ENCODE data around the gene CEP170B.
"Not testable (repeated sequence)": the region's sequence is repeated elsewhere in the genome, so short reads cannot be mapped to it uniquely, and the experiment has no call there.

CEP170B gene

GRCh38 chr14:104843442-104844305 is 21.4 kb upstream of the CEP170B start:
- in situ Hi-C loops (cut with HindIII; ENCODE audit: low sequenced_read_pairs) = no loop called here

GRCh38 chr14:104844306-104845032 is 20.6 kb upstream of the CEP170B start:
- in situ Hi-C loops (cut with HindIII; ENCODE audit: low sequenced_read_pairs) = no loop called here

DNA sequence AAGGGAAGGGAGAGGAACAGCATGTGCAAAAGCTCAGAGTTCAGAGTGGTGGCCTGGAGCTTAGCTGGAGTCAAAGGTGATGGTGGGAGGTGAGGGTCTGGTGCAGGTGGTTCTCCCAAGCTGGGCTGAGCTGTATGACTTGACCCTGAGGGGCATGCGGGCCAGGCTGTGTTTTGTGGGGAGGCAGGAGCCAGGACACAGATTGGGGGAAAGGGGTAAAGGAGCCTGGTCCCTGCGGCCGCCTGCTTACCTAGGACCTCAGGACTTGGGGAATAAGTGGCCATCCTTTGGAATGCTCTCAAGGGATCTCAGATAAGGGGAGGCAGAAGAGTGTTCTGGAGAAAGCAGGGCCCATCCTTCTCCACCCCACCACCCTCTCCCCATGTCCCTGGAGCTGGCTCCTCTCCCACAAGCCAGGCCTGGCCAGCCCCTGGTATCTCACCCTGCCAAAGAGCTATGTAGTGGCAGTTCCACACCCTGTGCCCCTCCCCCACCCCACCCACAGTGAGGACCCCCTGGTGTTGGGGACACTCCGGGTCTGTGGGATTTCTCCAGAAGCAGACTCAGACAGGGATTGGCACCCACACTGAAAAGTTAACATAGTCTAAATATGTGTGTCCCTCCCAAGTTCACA is 19.9 kb upstream of the CEP170B start:
- in situ Hi-C loops (cut with HindIII; ENCODE audit: low sequenced_read_pairs) = no loop called here

DNA sequence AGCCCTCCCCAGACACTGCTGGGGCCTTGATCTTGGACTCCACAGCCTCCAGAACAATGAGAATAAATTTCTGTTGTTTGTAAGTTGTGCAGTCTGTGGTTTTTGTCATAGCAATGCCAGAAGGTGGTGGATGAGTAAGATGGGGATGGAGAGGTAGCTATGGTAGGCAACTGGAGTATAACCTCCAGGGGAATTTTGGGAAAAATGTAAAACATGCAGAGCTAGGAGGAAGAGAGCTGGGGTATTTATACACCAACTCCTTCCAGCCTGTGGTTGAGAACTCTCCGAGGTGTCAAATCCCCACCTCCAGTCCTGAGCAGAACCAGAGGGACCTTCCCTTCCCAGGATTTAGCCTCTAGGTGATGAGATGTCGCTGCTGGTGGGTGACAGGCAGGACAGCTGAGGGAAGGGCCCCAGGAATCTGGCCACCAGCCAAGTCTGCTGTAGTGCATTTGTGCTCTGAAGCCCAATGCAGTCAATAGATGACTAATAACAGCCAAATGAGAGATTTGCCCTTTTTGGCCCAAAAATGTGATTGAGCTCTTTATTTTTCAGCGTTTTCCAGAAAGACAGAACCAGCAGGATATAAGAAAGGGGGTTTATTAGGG is 19.1 kb upstream of the CEP170B start:
- in situ Hi-C loops (cut with HindIII; ENCODE audit: low sequenced_read_pairs) = no loop called here

DNA sequence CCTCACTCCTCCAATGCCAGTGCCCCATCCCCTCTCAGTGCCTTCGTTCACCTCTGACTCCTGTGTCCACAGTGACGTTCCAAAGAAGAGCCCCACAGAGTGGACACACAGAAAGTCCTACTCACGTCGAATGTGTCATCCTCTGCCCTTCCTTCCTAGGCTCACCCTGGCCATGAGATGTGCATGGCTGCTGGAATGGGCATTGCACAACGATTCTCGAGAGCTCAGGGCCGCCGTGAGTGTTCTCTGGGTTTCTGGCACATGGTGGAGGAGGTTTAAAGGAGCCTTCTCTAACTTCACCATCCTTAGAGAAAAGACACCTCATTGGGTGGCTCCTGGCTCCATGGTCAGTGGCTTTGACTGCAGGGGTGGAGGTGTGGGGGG is 12.8 kb upstream of the CEP170B start:
- in situ Hi-C loops (cut with HindIII; ENCODE audit: low sequenced_read_pairs) = no loop called here

DNA sequence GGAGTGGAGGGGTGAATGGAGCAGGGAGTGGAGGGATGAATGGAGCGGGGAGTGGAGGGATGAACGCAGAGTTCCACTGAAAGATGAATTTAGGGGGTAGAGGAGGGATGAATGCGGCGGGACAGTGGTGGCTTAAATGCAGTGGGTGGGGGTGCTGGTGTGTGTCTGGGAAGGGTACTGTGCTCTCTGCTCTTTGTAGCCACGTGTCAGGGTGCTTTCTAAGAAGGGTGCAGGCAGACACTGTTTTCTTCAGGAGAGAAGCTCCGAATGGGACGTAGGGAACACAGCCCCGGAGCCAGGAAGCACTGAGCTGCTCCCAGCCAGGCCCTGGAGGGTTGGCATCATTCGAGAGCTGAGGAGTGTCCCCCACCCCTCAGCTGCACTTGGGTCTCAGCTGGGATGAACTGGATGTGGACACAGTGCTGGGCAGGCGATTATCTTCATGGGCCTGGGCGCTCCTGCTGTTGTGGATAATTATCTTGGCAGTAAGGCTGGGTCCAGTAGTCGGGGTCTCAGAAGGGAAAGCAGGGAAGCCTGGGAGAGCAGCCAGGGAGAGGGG is 9.5 kb upstream of the CEP170B start:
- in situ Hi-C loops (cut with HindIII; ENCODE audit: low sequenced_read_pairs) = no loop called here

DNA sequence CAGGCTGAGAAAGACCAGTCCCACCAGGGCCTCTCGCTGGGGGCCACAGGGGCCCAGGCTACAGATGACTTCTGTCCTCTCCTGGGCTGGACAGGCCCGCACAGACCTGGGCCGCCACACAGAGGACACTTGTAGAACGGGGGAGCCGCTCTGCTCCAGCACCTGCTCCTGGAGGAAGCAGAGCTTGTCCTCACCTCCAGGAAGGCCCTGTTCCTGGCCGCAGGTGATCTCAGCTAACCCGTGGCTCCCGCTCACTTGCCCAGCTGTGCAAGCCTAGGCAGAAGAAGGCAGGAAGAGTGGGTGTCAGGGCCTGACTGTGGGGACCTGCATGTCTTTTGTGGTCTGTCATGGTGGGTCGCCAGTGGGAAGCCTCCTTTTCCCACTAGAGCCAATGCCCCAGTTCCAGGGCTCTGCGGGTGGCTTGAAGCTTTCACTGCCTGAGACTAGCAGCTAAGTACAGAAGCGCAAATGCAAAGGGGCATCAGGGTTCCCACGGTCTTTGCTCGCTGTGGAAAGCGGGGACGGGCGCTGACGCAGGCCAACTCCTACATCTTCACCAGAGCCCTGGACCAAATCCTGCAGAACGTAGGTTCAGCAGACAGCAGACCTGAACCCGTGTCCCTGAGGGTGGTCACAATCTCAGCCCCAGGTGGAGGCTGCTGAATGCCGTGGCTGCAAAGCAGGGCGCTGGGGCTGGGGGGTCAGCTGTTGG is 8.8 kb upstream of the CEP170B start:
- in situ Hi-C loops (cut with HindIII; ENCODE audit: low sequenced_read_pairs) = no loop called here

- in situ Hi-C loops (cut with HindIII; ENCODE audit: low sequenced_read_pairs) = no loop called here
Observed at GRCh38 chr14:104856869-104857860, 7.9 kb upstream of the CEP170B start.

GRCh38 chr14:104857931-104858330 is 7.1 kb upstream of the CEP170B start:
- in situ Hi-C loops (cut with HindIII; ENCODE audit: low sequenced_read_pairs) = not testable (repeated sequence)

- in situ Hi-C loops (cut with HindIII; ENCODE audit: low sequenced_read_pairs) = no loop called here
Observed at GRCh38 chr14:104858811-104859426, 6.1 kb upstream of the CEP170B start.

GRCh38 chr14:104859900-104860299 is 5.2 kb upstream of the CEP170B start:
- in situ Hi-C loops (cut with HindIII; ENCODE audit: low sequenced_read_pairs) = no loop called here

GRCh38 chr14:104860414-104860813 is 4.7 kb upstream of the CEP170B start:
- in situ Hi-C loops (cut with HindIII; ENCODE audit: low sequenced_read_pairs) = no loop called here

DNA sequence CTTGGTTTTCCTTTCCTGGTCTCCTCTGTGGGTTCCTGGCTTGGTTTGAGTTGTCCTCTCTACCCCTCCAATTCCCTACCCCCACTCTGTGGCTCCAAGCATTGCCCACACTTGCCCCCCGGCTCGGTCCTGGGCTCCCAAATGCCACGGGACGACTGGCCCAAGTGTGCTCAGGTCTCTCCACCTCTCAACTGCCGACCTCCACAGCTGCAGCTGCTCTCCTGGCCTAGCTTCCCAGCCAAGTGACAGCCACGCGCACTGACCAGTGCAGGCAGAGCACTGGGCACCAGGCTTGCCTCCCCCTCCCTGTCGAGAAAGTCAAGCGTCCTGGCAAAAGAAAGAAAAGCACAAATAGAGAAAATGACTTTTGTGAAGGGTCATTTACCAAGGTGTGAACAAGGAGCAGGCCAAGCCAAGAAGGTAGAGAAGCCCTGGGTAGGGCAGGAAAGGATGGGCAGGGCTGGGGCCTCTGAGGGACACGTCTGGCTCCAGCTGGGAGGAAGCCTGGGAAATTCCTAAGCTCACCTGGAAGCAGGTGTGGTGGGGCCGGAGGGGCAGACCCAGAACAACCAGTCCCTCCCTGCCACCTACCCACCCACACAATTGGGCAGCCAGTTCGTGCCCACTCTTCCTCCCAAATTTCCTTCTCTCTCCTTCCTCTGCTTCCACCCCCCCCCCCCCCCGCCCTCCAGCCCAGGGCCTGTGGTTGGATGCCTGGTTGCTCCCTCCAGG is 1.8 kb upstream of the CEP170B start:
- in situ Hi-C loops (cut with HindIII; ENCODE audit: low sequenced_read_pairs) = no loop called here

GRCh38 chr14:104863923-104864266 is 1.2 kb upstream of the CEP170B start:
- in situ Hi-C loops (cut with HindIII; ENCODE audit: low sequenced_read_pairs) = no loop called here

- in situ Hi-C loops (cut with HindIII; ENCODE audit: low sequenced_read_pairs) = no loop called here
Observed at GRCh38 chr14:104864267-104865080, 594 bp upstream of the CEP170B start.

DNA sequence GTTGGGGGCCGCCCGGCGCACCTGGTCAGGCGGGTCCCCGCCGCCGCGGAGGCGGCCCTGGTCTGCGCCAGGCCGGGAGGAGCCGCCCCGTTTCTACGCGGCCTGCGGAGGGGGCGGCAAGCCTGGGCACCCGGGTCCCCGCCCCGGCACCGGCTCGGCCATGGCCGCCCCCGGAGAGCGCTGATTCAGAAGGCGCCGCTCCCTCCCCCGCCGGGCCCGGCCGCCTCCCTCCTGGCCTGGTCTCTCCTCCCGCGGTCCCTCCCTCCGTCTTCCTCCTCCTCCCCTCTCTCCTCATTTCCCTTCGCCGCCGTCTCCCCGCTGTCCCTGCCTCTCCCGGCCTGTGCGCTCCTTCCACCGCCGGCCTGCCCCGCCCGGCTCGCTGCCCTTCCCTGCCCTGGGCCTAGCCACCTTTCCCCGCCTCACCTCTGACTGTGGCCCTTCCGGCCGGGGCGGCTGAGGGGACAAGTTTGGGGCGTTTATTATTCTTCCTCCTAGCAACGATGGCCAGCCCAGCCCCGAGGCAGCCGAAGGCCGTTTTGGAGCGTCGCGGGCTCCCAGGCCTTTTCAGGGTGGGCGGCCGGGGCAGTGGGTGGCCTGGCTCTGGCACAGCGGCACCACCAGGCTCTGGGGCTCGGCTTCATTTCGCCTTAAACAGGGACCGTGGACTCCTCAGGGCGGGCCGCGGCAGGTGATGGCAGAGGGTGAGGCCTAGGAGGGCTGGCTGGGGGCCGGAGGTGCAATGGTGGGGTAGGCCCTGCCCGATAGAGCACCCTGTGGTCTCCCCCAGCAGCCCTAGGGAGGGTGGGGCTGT is 768 bp downstream of the CEP170B start:
- in situ Hi-C loops (cut with HindIII; ENCODE audit: low sequenced_read_pairs) = no loop called here

Data from endothelial cell of hepatic sinusoid (primary cell).